AG09319 (cell line): ENCODE measurements around the gene CSNK1E.

Experiments used
- DNase-seq: peaks from one replicate; pipeline ENCODE4 v3.0.0-alpha.2; 2010; ENCODE audit warnings: low read depth; ENCODE audit errors: extremely low read depth
- CTCF ChIP-seq: IDR thresholded peaks from 2 replicates; pipeline ENCODE4 v1.5.1; 2011; ENCODE audit warnings: low read depth, mild to moderate bottlenecking, inconsistent platforms, low read length, moderate library complexity

The CSNK1E gene

DNA sequence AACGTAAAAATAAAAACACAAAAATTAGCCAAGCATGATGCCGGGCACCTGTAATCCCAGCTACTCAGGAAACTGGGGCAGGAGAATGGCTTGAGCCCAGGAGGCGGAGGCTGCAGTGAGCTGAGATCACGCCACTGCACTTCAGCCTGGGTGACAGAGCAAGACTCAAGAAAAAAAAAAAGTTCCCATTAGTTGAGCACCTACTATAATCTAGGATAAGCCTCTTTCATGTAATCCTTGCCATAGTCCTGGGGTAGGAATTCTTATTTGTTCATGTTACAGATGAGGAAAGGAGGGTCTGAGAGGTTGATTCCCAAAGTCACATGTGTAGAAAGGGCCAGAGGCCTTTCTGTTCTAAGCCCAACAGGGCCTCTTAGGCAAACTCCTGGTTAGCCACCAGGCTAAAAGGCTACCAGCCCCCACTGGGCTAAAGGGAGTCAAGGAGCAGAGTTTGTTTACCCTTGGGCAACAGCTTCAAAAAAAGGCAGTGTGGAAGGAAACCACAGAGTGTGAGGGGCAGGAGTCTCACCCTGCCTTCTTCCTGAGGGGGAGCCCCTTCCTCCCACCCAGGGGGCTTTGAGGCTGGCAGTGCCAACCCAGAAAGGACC is 21.6 kb upstream of the CSNK1E start:
- no peak for TF ChIP-seq CTCF
- DNase-seq, result no peak

DNA sequence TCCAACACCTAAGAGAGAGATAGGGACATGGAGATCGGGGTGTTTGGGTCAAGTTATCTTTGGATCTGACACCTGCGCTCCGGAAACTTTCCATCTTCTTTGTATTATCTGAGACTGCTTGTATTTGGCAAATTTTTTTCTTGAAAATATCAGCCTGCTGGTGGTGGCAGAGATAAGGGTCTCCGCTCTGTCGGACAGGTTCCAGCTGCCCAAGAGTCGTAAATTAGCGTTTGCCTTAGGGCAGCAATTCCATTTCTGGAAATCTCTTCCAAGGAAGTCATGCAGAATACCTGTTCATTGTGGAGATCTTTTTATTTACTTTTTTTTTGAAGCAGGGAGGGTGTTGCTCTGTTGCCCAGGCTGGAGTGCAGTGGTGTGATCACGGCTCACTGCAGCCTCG is 19.5 kb upstream of the CSNK1E start:
- no peak for DNase-seq

GRCh38 chr22:38335077-38335476 is 17.8 kb upstream of the CSNK1E start:
- no peak for DNase-seq

More for the DNA sequence above, 19.5 kb upstream of the CSNK1E start:
- TF ChIP-seq CTCF, result no peak

GRCh38 chr22:38327805-38328204 is 10.6 kb upstream of the CSNK1E start:
- TF ChIP-seq CTCF, result no peak
- DNase-seq, result no peak

More at GRCh38 chr22:38335077-38335476, 17.8 kb upstream of the CSNK1E start:
- TF ChIP-seq CTCF, result no peak

DNA sequence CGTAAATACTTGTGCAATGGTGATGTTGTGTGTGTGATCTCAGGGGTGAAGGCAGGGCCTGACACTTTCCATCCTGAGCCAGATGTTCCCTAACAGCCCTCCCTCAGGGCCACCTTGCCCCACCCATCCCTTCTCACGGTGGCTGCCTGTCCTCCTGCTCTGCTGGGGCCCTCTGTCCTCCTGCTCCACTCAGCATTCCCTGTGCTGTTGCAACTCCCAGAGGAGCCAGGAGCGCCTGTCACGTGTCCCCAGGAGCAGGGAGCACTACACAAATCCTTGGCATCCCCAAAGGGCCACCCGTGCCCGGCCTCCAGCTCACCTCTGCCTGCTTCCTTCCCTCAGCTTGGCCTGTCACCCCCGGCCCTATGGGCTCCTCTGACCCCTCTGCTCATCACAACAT is 10.2 kb upstream of the CSNK1E start:
- DNase-seq, result no peak

GRCh38 chr22:38325587-38325986 is 8.4 kb upstream of the CSNK1E start:
- no peak for DNase-seq
- no peak for TF ChIP-seq CTCF

More for the DNA sequence above, 10.2 kb upstream of the CSNK1E start:
- no peak for TF ChIP-seq CTCF

DNA sequence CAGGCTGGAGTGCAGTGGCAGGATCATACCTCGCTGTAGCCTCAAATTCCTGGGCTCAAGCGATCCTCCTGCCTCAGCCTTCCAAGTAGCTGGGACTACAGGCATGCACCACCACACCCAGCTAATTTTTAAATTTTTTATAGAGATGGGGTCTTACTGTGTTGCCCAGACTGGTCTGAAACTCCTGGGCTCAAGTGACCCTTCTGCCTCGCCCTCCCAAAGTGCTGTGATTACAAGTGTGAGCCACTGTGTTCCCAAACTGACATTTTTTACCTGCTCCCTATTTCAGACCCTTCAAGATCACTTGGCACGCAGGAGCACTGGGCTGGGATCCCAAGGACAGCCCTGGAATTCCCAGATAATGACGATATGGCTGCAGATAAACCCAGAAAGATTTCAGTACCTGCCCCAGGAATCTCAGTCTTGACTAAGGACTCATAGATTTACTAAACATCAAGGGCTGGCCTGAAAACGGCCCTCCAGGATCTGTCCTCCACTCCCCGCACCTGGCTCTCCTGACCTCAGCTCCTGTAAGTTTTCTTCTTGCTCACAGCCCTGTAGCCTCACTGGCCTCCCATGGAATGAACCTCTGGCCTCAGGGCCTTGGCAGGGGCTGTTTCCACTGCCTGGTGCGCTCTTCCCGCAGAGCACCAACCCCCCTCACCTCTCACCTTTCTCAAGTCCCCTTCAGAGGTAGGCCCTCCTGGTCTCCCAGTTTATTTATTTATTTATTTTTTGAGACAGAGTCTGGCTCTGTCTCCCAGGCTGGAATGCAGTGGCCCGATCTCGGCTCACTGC is 3.6 kb upstream of the CSNK1E start:
- no peak for DNase-seq
- TF ChIP-seq CTCF, result no peak
